ENCODE results near the gene CORO2A. TPM values are rescaled to one million over a fixed set of nuclear protein-coding genes. Genes with fewer than 3 reads are reported as not detected.

The CORO2A gene
- total and polyA plus RNA-seq, 2 of the 13 experiments (the other 11 are each of a cell fraction or from before 2014, with no cell fraction given) = 14.4 to 15.3 TPM

GRCh38 chr9:98230789-98231188 lies 38.4 kb upstream of the CORO2A start:
- no peak for FAIRE-seq
- in situ Hi-C loops (cut with HindIII; ENCODE audit: extremely low pct_ligation_motif_present, low pct_unique_long_range_greater_than_20kb) = no loop called here
- no peak for DNase-seq (ENCODE audit: low spot score)
- no peak for ATAC-seq
- intact Hi-C loops (cut with micrococcal nuclease; ENCODE audit: unreplicated experiment) = no loop called here
- Histone ChIP-seq H3K4me1 (ENCODE audit: insufficient read depth, low read length) (peaks cover 53% of the 10 kb centered on the region), H2AFZ (ENCODE audit: low read length) (no peak overlapping the region), H3K36me3 (replicated peaks in 1 of 2; ENCODE audit: control insufficient read depth in 1 of 2, insufficient read depth in 2 of 2, low read length in 2 of 2) (peaks cover 0 to 1% of the 10 kb centered on the region in 2 experiments; a peak in 1 of 5 replicates), H3K27me3 (ENCODE audit: control insufficient read depth in 1 of 2, insufficient read depth in 2 of 2, low read length in 2 of 2) (no peaks in the 10 kb centered on the region), H4K20me1 (ENCODE audit: insufficient read depth, low read length) (no peaks in the 10 kb centered on the region), H3K27ac (ENCODE audit: extremely low read length, insufficient read depth, low read length) (peak overlapping the region; percentile 92), H3K4me3 (replicated peaks in 1 of 3; ENCODE audit: insufficient read depth in 1 of 3, low read depth in 2 of 3, low read length in 3 of 3) (no peak overlapping the region), H3K79me2 (ENCODE audit: insufficient read depth, low read length) (no peaks in the 10 kb centered on the region), H3K4me2 (ENCODE audit: low read depth, low read length) (no peak overlapping the region), H3K9ac (ENCODE audit: insufficient read depth, low read depth, low read length) (no peak overlapping the region), H3K9me3 (ENCODE audit: low read length) (no peaks in the 10 kb centered on the region)
- no TSS peak for BruUV-seq (replicated peaks)
- ChIA-PET POLR2A (interaction anchor here (5.2 kb wide), 1 partner anchor 24 kb away, joined by 71 read pairs; the partner anchor contains the start of gene TBC1D2), CTCF (ENCODE audit: low intra/inter-chr PET ratio, low total read pairs) (no interaction called here)
- TF ChIP-seq ZNF639 (CRISPR knock-in tag; conservative IDR thresholded peaks at IDR 0.05) (no peak), MTA3 (CRISPR knock-in tag; IDR thresholded peaks at IDR 0.05) (no peak), ADNP (CRISPR knock-in tag; IDR thresholded peaks at IDR 0.05) (no peak), SIX1 (CRISPR knock-in tag; IDR thresholded peaks at IDR 0.05; ENCODE audit: borderline replicate concordance) (no peak), ZNF777 (CRISPR knock-in tag; IDR thresholded peaks at IDR 0.05) (no peak), ATAD3A (CRISPR knock-in tag; IDR thresholded peaks at IDR 0.05) (no peak), CHCHD3 (CRISPR knock-in tag; IDR thresholded peaks at IDR 0.05) (no peak), SMARCE1 (IDR thresholded peaks at IDR 0.05; ENCODE audit: borderline replicate concordance) (no peak), RFXANK (CRISPR knock-in tag; IDR thresholded peaks at IDR 0.05) (no peak), MAX (IDR thresholded peaks at IDR 0.05) (no peak)
- TF ChIP-seq, protein P1, sequence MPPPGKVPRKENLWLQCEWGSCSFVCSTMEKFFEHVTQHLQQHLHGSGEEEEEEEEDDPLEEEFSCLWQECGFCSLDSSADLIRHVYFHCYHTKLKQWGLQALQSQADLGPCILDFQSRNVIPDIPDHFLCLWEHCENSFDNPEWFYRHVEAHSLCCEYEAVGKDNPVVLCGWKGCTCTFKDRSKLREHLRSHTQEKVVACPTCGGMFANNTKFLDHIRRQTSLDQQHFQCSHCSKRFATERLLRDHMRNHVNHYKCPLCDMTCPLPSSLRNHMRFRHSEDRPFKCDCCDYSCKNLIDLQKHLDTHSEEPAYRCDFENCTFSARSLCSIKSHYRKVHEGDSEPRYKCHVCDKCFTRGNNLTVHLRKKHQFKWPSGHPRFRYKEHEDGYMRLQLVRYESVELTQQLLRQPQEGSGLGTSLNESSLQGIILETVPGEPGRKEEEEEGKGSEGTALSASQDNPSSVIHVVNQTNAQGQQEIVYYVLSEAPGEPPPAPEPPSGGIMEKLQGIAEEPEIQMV (CRISPR knock-in tag; IDR thresholded peaks at IDR 0.05; ENCODE audit: low read depth) = no peak
- 91% methylated on average over 6 of the region's 6 CpGs for WGBS (ENCODE audit: low lambda C conversion rate)

Measured in HepG2 (cell line).